ENCODE results near the gene RPS19. TPM values are rescaled to one million over a fixed set of nuclear protein-coding genes. Genes with fewer than 3 reads are reported as not detected.
"Not testable (repeated sequence)": the region's sequence is repeated elsewhere in the genome, so short reads cannot be mapped to it uniquely, and the experiment has no call there.

The RPS19 gene
- total RNA-seq, 4 donors from 2014 or later: 673 to 1,241 (median 970) TPM

GRCh38 chr19:41911889-41912731 is 52.1 kb downstream of the RPS19 start:
- peaks cover 0 to 30% (median 7%) of the 10 kb centered on the region in 3 donors for H3K4me1 ChIP-seq
- no peaks in the 10 kb centered on the region for H3K9me3 ChIP-seq
- no peak overlapping the region for H3K4me3 ChIP-seq
- H3K36me3 ChIP-seq: peaks cover 0 to 13% of the 10 kb centered on the region in 2 donors
- peaks cover 85% of the 10 kb centered on the region for H3K27me3 ChIP-seq
- no peak overlapping the region for H3K27ac ChIP-seq
- no peak for ATAC-seq
- no peak for TF ChIP-seq POLR2AphosphoS5 (IDR thresholded peaks at IDR 0.05)
- TF ChIP-seq EP300 (IDR thresholded peaks at IDR 0.05): no peak
- TF ChIP-seq CTCF (IDR thresholded peaks at IDR 0.05): no peak
- no peak for TF ChIP-seq POLR2A (IDR thresholded peaks at IDR 0.05)
- 4 to 20% methylated on average over 1 to 9 of the region's 29 CpGs for WGBS, 2 donors (ENCODE audit: low coverage in 1 of 2)

GRCh38 chr19:41912899-41913537 is 53.0 kb downstream of the RPS19 start:
- no peak for ATAC-seq
- Histone ChIP-seq H3K9me3 (no peaks in the 10 kb centered on the region), H3K27me3 (peaks cover 93% of the 10 kb centered on the region), H3K27ac (no peak overlapping the region), H3K4me3 (no peak overlapping the region), H3K4me1 (peaks cover 0 to 30% (median 7%) of the 10 kb centered on the region in 3 donors), H3K36me3 (peaks cover 0 to 4% of the 10 kb centered on the region in 2 donors)
- TF ChIP-seq POLR2A (IDR thresholded peaks at IDR 0.05): no peak
- WGBS, 2 donors (ENCODE audit: low coverage in 1 of 2): 0 to 2% methylated on average over 1 to 13 of the region's 51 CpGs

- no peak overlapping the region for H3K4me3 ChIP-seq
- H3K27ac ChIP-seq: no peak overlapping the region
- no peaks in the 10 kb centered on the region for H3K9me3 ChIP-seq
- no peaks in the 10 kb centered on the region for H3K36me3 ChIP-seq
- H3K4me1 ChIP-seq: peaks cover 0 to 30% (median 7%) of the 10 kb centered on the region in 3 donors
- TF ChIP-seq POLR2AphosphoS5 (IDR thresholded peaks at IDR 0.05): no peak
- 4 to 7% methylated on average over 13 of the region's 21 CpGs for WGBS, 2 donors (ENCODE audit: low coverage in 1 of 2)
- no peak for ATAC-seq
- peaks cover 94% of the 10 kb centered on the region for H3K27me3 ChIP-seq
These were observed 53.7 kb downstream of the RPS19 start for GRCh38 chr19:41913538-41914423.

- Histone ChIP-seq H3K4me1 (peaks cover 0 to 30% (median 7%) of the 10 kb centered on the region in 3 donors), H3K27me3 (peaks cover 96% of the 10 kb centered on the region)
- H3K36me3 ChIP-seq, H3K4me3 ChIP-seq, H3K27ac ChIP-seq, H3K9me3 ChIP-seq, ATAC-seq: not testable (repeated sequence)
- WGBS, 2 donors (ENCODE audit: low coverage in 1 of 2): 0% methylated on average over 2 to 4 of the region's 5 CpGs
These were observed 54.4 kb downstream of the RPS19 start for GRCh38 chr19:41914424-41914834.

- Histone ChIP-seq H3K27me3 (peaks cover 98% of the 10 kb centered on the region), H3K36me3 (no peaks in the 10 kb centered on the region), H3K9me3 (no peaks in the 10 kb centered on the region), H3K4me3 (no peak overlapping the region), H3K27ac (no peak overlapping the region), H3K4me1 (peaks cover 0 to 30% (median 7%) of the 10 kb centered on the region in 3 donors)
- ATAC-seq: no peak
- TF ChIP-seq POLR2AphosphoS5 (IDR thresholded peaks at IDR 0.05) (no peak), CTCF (IDR thresholded peaks at IDR 0.05) (no peak), POLR2A (IDR thresholded peaks at IDR 0.05) (no peak), EP300 (IDR thresholded peaks at IDR 0.05) (no peak)
- WGBS, 2 donors (ENCODE audit: low coverage in 1 of 2): 2 to 3% methylated on average over 5 to 32 of the region's 38 CpGs
These were observed 55.1 kb downstream of the RPS19 start for GRCh38 chr19:41915021-41915775.
